ENCODE results near the gene FOXL3.

GRCh38 chr7:327233-327931 lies 37.4 kb downstream of the FOXL3 start:
- TF ChIP-seq CTCF (IDR thresholded peaks at IDR 0.05; ENCODE audit: low read depth, low read length, missing input control) (no peak), ATF3 (IDR thresholded peaks at IDR 0.05) (no peak), SP1 (IDR thresholded peaks at IDR 0.05) (no peak)

Data from liver (tissue), 3 donors.